Activated CD8-positive, alpha-beta T cell treated with anti-CD3 and anti-CD28 coated beads for 36 hours (primary cell): ENCODE data around the gene PTMA. TPM values are rescaled to one million over a fixed set of nuclear protein-coding genes. Genes with fewer than 3 reads are reported as not detected.

ENCODE experiments used
- ATAC-seq: fragments of 200-7000 bp; cut with Tn5 transposase; one replicate; pipeline ENCODE4 v1.10.0; 2021; ENCODE audit warnings: mild to moderate bottlenecking, moderate library complexity
- CTCF ChIA-PET: fragments of 350-600 bp; sonication (Branson Sonifier 250); formaldehyde crosslinking; loops from one replicate; lab custom pipeline; 2021; ENCODE audit warnings: antibody characterized with exemption; lab: Charles Lee
- POLR2A ChIA-PET: fragments of 350-600 bp; sonication (Branson Sonifier 250); formaldehyde crosslinking; loops from one replicate; lab custom pipeline; 2021; ENCODE audit warnings: antibody characterized with exemption; lab: Charles Lee
- DNase-seq: peaks from one replicate; pipeline ENCODE4 v3.0.0-alpha.2; 2020
- H3K27ac Mint-ChIP-seq: one replicate; pipeline ENCODE4 v1.8.0; 2021; ENCODE audit warnings: mild to moderate bottlenecking, mixed read lengths
- H3K27me3 Mint-ChIP-seq: one replicate; pipeline ENCODE4 v1.8.0; 2021; ENCODE audit warnings: mixed read lengths
- H3K36me3 Mint-ChIP-seq: one replicate; pipeline ENCODE4 v1.8.0; 2021; ENCODE audit warnings: low read depth, mixed read lengths
- H3K4me1 Mint-ChIP-seq: one replicate; pipeline ENCODE4 v1.8.0; 2021; ENCODE audit warnings: low read depth, mixed read lengths
- H3K4me3 Mint-ChIP-seq: one replicate; pipeline ENCODE4 v1.8.0; 2021; ENCODE audit warnings: mild to moderate bottlenecking, moderate library complexity, mixed read lengths
- H3K9me3 Mint-ChIP-seq: one replicate; pipeline ENCODE4 v1.8.0; 2021; ENCODE audit warnings: mixed read lengths
- intact Hi-C: fragments of 100-400 bp; cut with micrococcal nuclease; formaldehyde crosslinking; loops from one replicate; pipeline ENCODE4 v1.10.0; 2022
- total RNA-seq, 2 experiments: library from RNA; stranded (reverse); gene quantifications; one replicate each; pipeline ENCODE4 v1.2.3, GENCODE V29; 2021
- TF ChIP-seq, protein P1 (sequence below): fragments of 200-600 bp; IDR thresholded peaks from one replicate; pipeline ENCODE4 v1.8.0; 2022; ENCODE audit warnings: antibody characterized with exemption, mild to moderate bottlenecking

PTMA gene
- total RNA-seq, 2 experiments from 2014 or later: 2,463 to 2,468 TPM

DNA sequence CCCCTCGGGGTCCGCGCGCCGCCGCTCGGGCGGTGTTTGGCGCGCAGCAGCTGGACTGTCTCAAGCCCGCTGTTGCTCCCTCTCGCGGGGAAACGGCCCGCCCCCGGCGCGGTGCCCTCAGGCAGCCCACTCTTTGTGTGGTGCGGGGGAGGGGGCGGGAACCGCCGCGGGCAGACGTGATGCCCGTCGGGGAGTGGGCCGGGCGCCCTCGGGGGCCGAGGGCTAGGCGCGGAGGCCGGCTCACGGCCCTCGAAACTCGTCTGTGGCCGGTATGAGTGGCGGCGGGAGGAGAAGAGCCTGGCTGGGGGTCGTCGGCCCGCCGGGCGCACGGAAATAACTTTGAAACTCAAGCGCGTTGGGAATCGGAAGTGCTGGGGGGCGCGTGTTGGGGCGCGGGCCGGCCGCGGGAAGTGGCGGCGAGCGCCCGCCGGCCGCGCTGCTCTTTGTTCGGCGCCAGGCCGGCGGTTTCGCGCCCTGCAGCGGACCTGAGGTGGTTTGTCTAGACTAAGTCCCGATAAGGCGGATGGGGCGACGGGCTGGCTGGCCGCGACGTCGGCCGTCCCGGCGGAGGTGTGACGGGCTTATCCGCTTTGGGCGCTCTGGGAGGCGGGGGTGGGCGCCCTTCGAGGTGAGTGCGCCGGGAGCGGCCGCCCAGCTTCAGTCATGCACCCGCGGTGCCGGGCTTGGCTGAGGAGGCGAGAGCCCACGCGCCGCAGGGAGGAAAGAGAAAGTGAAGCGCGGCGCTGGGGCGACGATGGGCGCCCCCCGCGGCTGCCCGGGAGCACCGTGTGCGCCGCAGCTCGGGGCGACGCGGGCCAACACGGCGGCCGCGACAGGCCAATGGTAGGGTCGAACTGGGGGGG, 679 bp downstream of the PTMA start:
- peak overlapping the region; percentile 99 for H3K4me3 Mint-ChIP-seq
- DNase-seq (peak; percentile 51), ATAC-seq (no peak)
- ChIA-PET POLR2A (interaction anchor here (0.8 to 8.1 kb wide), 24 partner anchors 8 to 250 kb away, joined by 3 to 166 read pairs (median 4); partner anchors contain the start of genes COPS7B and NCL), CTCF (interaction anchor here (0.7 to 8.6 kb wide), 6 partner anchors 22 to 241 kb away, joined by 3 to 85 read pairs (median 24); no protein-coding TSS in a partner anchor)
- H3K9me3 Mint-ChIP-seq: no peaks in the 10 kb centered on the region
- H3K36me3 Mint-ChIP-seq: peaks cover 52% of the 10 kb centered on the region
- H3K27ac Mint-ChIP-seq: peak overlapping the region; percentile 100
- H3K4me1 Mint-ChIP-seq: peaks cover 33% of the 10 kb centered on the region
- TF ChIP-seq, protein P1, sequence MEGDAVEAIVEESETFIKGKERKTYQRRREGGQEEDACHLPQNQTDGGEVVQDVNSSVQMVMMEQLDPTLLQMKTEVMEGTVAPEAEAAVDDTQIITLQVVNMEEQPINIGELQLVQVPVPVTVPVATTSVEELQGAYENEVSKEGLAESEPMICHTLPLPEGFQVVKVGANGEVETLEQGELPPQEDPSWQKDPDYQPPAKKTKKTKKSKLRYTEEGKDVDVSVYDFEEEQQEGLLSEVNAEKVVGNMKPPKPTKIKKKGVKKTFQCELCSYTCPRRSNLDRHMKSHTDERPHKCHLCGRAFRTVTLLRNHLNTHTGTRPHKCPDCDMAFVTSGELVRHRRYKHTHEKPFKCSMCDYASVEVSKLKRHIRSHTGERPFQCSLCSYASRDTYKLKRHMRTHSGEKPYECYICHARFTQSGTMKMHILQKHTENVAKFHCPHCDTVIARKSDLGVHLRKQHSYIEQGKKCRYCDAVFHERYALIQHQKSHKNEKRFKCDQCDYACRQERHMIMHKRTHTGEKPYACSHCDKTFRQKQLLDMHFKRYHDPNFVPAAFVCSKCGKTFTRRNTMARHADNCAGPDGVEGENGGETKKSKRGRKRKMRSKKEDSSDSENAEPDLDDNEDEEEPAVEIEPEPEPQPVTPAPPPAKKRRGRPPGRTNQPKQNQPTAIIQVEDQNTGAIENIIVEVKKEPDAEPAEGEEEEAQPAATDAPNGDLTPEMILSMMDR: no peak
- H3K27me3 Mint-ChIP-seq: peaks cover 2% of the 10 kb centered on the region
- intact Hi-C loops: loop anchor here (5.0 kb wide), 1 partner anchor 247 kb away; the partner anchor contains the start of gene NCL

DNA sequence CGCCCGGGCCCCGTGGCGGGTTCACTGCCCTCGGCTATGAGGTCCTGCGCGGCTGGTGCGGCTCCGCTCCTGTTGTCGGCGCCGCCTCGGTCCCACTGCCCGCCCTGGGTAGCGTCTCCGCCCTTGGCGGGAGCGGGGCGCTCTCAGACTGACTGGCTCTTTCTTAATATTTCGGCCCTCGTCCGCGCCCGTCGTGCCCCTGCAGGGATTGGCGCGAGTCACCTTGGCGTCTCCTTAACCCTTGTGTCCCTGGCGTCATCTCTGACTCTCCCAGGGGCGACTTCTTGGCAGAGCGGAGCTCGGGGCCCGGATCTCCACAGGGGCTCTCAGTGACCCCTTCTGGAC, 1.3 kb downstream of the PTMA start:
- ATAC-seq (no peak), DNase-seq (peak; percentile 48)
- TF ChIP-seq, protein P1: no peak
- peak overlapping the region; percentile 96 for H3K27ac Mint-ChIP-seq
- ChIA-PET CTCF (interaction anchor here (0.7 to 8.6 kb wide), 4 partner anchors 34 to 241 kb away, joined by 3 to 85 read pairs (median 29); no protein-coding TSS in a partner anchor), POLR2A (interaction anchor here (0.9 to 8.1 kb wide), 17 partner anchors 10 to 253 kb away, joined by 3 to 166 read pairs (median 5); partner anchors contain the start of genes COPS7B and NCL)
- intact Hi-C loops: loop anchor here (5.0 kb wide), 1 partner anchor 247 kb away; the partner anchor contains the start of gene NCL
- peaks cover 49% of the 10 kb centered on the region for H3K36me3 Mint-ChIP-seq
- H3K4me3 Mint-ChIP-seq: peak overlapping the region; percentile 99
- peaks cover 32% of the 10 kb centered on the region for H3K4me1 Mint-ChIP-seq
- no peaks in the 10 kb centered on the region for H3K9me3 Mint-ChIP-seq
- peaks cover 2% of the 10 kb centered on the region for H3K27me3 Mint-ChIP-seq

DNA sequence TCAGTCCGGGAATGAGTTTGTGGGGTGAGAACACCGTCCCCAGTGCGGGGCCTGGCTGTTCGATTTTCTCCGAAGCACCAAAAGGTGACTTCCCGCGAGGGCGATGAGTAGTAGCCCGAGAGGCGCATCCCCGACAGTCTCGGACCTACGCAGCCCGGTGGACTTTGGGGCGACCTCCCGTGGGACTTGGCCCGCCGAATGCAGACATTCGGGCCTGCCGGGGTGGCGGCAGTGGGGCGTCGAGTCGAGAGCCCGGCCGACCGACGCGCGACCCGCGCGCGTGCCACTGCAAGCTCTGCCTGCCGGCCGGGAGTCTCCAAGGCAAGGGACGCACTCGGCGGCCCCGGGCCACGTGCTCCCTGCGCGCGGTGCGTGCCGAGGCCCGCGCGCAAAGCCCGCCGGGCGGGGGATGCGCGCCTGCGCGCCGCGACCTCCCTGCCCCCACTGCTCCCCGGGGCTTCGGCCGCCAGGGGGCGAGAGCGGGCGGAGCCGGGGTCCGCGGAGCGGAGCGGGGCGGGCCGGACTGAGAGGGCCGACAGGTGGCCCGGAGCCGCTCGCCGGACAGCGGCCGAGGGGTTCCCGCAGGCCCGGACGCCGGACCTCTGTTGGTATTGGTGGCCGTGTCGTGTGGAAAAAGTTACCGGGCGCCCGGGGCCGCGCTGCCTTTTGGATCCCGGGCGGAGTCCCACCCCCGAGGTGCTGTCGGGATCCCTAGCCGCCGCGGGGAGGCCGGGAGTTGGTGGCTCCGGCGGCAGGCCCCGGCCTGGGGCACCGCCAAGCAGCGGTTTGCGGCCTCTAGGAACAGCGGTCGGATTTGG, 1.9 kb downstream of the PTMA start:
- peaks cover 33% of the 10 kb centered on the region for H3K4me1 Mint-ChIP-seq

More for the DNA sequence above, 1.9 kb downstream of the PTMA start:
- intact Hi-C loops: loop anchor here (5.0 kb wide), 1 partner anchor 248 kb away; the partner anchor contains the start of gene NCL
- ATAC-seq (peak; percentile 10), DNase-seq (peak; percentile 77)
- ChIA-PET POLR2A (interaction anchor here (0.9 to 8.1 kb wide), 14 partner anchors 10 to 254 kb away, joined by 3 to 166 read pairs (median 6); partner anchors contain the start of genes COPS7B and NCL), CTCF (interaction anchor here (1.0 to 8.6 kb wide), 3 partner anchors 34 to 96 kb away, joined by 3 to 85 read pairs (median 55); no protein-coding TSS in a partner anchor)
- Mint-ChIP-seq H3K27me3 (peaks cover 2% of the 10 kb centered on the region), H3K36me3 (peaks cover 48% of the 10 kb centered on the region), H3K27ac (peak overlapping the region; percentile 96), H3K9me3 (no peaks in the 10 kb centered on the region), H3K4me3 (peak overlapping the region; percentile 99)
- TF ChIP-seq, protein P1: peak; percentile 96
